Erythroblast (primary cell): ENCODE results near the gene ATCAY.
"Not testable (repeated sequence)": the region's sequence is repeated elsewhere in the genome, so short reads cannot be mapped to it uniquely, and the experiment has no call there.

Experiments
- GATA1 ChIP-seq: IDR thresholded peaks from 2 replicates; pipeline ENCODE4 v1.6.1; 2011; ENCODE audit warnings: low read depth, mild to moderate bottlenecking, control low read depth, low read length, moderate library complexity
- POLR2A ChIP-seq: IDR thresholded peaks from 2 replicates; pipeline ENCODE4 v1.6.1; 2011; ENCODE audit warnings: mild to moderate bottlenecking, low read length

DNA sequence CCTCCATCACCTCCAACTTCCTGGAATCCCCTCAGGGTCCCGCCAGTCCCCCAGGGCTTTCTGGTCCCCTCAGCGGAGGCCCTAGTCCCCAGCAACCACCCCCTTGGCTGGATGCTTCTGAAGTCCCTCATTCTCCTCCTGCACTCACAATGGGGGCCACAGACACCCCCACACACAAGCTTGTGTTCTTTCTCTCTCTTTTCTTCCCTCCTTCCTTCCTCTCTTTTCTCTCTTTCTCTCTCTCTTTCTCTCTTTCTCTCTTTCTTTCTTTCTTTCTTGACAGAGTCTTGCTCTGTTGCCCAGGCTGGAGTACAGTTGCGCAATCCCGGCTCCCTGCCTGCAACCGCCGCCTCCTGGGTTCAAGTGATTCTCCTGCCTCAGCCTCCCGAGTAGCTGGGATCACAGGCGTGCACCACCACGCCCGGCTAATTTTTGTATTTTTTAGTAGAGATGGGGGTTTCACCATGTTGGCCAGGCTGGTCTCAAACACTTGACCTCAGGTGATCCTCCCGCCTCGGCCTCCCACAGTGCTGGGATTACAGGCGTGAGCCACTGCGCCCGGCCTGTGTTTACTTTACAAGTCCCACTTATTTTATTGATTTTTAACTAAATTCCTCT is 66.9 kb downstream of the ATCAY start:
- TF ChIP-seq POLR2A, GATA1: not testable (repeated sequence)
